Measurements from ENCODE around the gene TMEM74B.

TMEM74B gene

DNA sequence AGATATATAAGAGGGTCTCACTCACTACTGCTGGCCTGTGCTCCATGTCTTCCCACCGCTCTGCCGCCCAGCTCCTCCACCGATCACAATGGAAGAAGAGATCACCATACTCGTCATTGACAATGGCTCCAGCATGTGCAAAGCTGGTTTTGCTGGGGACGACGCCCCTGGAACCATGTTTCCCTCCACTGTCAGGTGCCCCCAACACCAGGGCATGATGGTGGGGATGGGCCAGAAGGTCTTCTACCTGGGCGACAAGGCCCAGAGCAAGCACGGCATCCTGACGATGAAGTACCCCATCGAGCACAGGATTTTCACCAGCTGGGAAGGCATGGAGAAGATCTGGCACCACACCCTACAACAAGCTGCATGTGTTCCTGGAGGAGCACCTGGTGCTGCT is 24.3 kb downstream of the TMEM74B start:
- H3K4me3 ChIP-seq (IDR thresholded peaks at IDR 0.05; ENCODE audit: insufficient read depth, low read depth, low read length), result no peak overlapping the region
- no peak for TF ChIP-seq CTCF (conservative IDR thresholded peaks at IDR 0.05; ENCODE audit: low read depth, low read length)
- H3K36me3 ChIP-seq (ENCODE audit: insufficient read depth), result 0 out of 2 replicates have a peak, but pooled peaks cover 5% of the 10 kb centered on the region
- H3K27me3 ChIP-seq (ENCODE audit: insufficient read depth, low read depth), result no peaks in the 10 kb centered on the region
- H3K79me2 ChIP-seq (ENCODE audit: insufficient read depth, low read depth), result no peaks in the 10 kb centered on the region
- H2AFZ ChIP-seq (ENCODE audit: low read depth), result no peak overlapping the region
- no peak overlapping the region for H3K9ac ChIP-seq
- peaks cover 39% of the 10 kb centered on the region for H3K4me1 ChIP-seq (ENCODE audit: low read depth, poor library complexity, severe bottlenecking)
- H4K20me1 ChIP-seq (ENCODE audit: insufficient read depth), result no peaks in the 10 kb centered on the region
- H3K27ac ChIP-seq, result no peak overlapping the region
- no peak overlapping the region for H3K4me2 ChIP-seq

DNA sequence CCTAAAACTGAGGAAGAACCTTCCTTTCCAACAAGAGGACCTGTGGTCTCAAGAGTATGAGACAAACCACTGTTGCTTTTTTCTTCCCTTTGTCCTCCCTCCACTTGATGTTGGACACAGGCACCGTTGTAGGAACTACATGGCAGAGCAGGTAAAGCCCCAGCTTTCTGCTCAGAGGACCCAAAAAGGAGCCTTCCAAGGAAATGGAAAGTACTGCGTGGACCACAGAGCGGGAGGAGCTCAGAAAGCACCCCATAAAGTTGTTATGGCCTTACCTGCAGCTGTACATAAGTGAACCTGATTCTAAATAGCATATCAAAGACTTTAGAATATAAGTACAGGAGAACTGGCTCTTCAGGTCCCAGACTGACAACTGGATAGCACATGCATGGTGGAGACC is 29.4 kb downstream of the TMEM74B start:
- no peak overlapping the region for H2AFZ ChIP-seq (ENCODE audit: low read depth)
- TF ChIP-seq CTCF (conservative IDR thresholded peaks at IDR 0.05; ENCODE audit: low read depth, low read length), result no peak

GRCh38 chr20:1154691-1155090 is 30.1 kb downstream of the TMEM74B start:
- Histone ChIP-seq H3K9ac (no peak overlapping the region), H2AFZ (ENCODE audit: low read depth) (no peak overlapping the region), H3K4me2 (no peak overlapping the region), H3K79me2 (ENCODE audit: insufficient read depth, low read depth) (no peaks in the 10 kb centered on the region; the same call in 1 of the 2 replicates), H3K4me3 (IDR thresholded peaks at IDR 0.05; ENCODE audit: insufficient read depth, low read depth, low read length) (no peak overlapping the region), H3K36me3 (ENCODE audit: insufficient read depth) (peaks cover 5% of the 10 kb centered on the region; the same call in 1 of the 2 replicates), H3K4me1 (ENCODE audit: low read depth, poor library complexity, severe bottlenecking) (peaks cover 12% of the 10 kb centered on the region), H4K20me1 (ENCODE audit: insufficient read depth) (no peaks in the 10 kb centered on the region), H3K27ac (no peak overlapping the region), H3K27me3 (ENCODE audit: insufficient read depth, low read depth) (no peaks in the 10 kb centered on the region)
- no peak for TF ChIP-seq CTCF (conservative IDR thresholded peaks at IDR 0.05; ENCODE audit: low read depth, low read length)

More for the DNA sequence above, 29.4 kb downstream of the TMEM74B start:
- no peak overlapping the region for H3K27ac ChIP-seq
- no peak overlapping the region for H3K4me2 ChIP-seq
- peaks cover 6% of the 10 kb centered on the region for H3K4me1 ChIP-seq (ENCODE audit: low read depth, poor library complexity, severe bottlenecking)
- H3K27me3 ChIP-seq (ENCODE audit: insufficient read depth, low read depth), result no peaks in the 10 kb centered on the region
- H4K20me1 ChIP-seq (ENCODE audit: insufficient read depth), result no peaks in the 10 kb centered on the region
- no peak overlapping the region for H3K4me3 ChIP-seq (IDR thresholded peaks at IDR 0.05; ENCODE audit: insufficient read depth, low read depth, low read length)
- no peaks in the 10 kb centered on the region; the same call in 1 of the 2 replicates for H3K79me2 ChIP-seq (ENCODE audit: insufficient read depth, low read depth)
- H3K9ac ChIP-seq, result no peak overlapping the region
- peaks cover 5% of the 10 kb centered on the region; the same call in 1 of the 2 replicates for H3K36me3 ChIP-seq (ENCODE audit: insufficient read depth)

GRCh38 chr20:1154226-1154625 is 30.6 kb downstream of the TMEM74B start:
- Histone ChIP-seq H3K79me2 (ENCODE audit: insufficient read depth, low read depth) (no peaks in the 10 kb centered on the region; the same call in 1 of the 2 replicates), H4K20me1 (ENCODE audit: insufficient read depth) (no peaks in the 10 kb centered on the region), H2AFZ (ENCODE audit: low read depth) (no peak overlapping the region), H3K4me2 (no peak overlapping the region), H3K27me3 (ENCODE audit: insufficient read depth, low read depth) (no peaks in the 10 kb centered on the region), H3K27ac (no peak overlapping the region), H3K4me3 (IDR thresholded peaks at IDR 0.05; ENCODE audit: insufficient read depth, low read depth, low read length) (no peak overlapping the region), H3K4me1 (ENCODE audit: low read depth, poor library complexity, severe bottlenecking) (peaks cover 12% of the 10 kb centered on the region), H3K36me3 (ENCODE audit: insufficient read depth) (peaks cover 5% of the 10 kb centered on the region; the same call in 1 of the 2 replicates), H3K9ac (no peak overlapping the region)
- TF ChIP-seq CTCF (conservative IDR thresholded peaks at IDR 0.05; ENCODE audit: low read depth, low read length), result no peak

Data from KMS-11 (cell line).